Sciatic nerve (tissue), 2 donors: ENCODE measurements around the gene SLC23A3. TPM values are rescaled to one million over a fixed set of nuclear protein-coding genes. Genes with fewer than 3 reads are reported as not detected.
A peak's percentile ranks its signal among the peaks of the same experiment; 100 is the strongest.

Experiments used
- ATAC-seq: fragments of 200-7000 bp; cut with Tn5 transposase; one replicate; pipeline ENCODE4 v1.9.1; 2020; ENCODE audit warnings: mild to moderate bottlenecking, moderate library complexity
- DNase-seq: peaks from one replicate; pipeline ENCODE4 v3.0.0-alpha.2; 2020; ENCODE audit warnings: low spot score
- intact Hi-C: fragments of 100-400 bp; cut with DNase I; formaldehyde crosslinking; loops from one replicate; pipeline ENCODE4 v1.14.2; 2022
- total RNA-seq: library from RNA; stranded (reverse); fragmentation: NEBNext Ultra II Directional; extraction: Animal tissue kit (Norgen Biotek cat#: 25700); gene quantifications from one replicate; pipeline ENCODE4 v1.2.1, GENCODE V29; 2021
- donor health status: DM: no; HTN: no; CAD: no.
- donor health status: DM: no; HTN: no; CAD: no.

SLC23A3 gene
- total RNA-seq, 1 donor from 2014 or later: 3.3 TPM

DNA sequence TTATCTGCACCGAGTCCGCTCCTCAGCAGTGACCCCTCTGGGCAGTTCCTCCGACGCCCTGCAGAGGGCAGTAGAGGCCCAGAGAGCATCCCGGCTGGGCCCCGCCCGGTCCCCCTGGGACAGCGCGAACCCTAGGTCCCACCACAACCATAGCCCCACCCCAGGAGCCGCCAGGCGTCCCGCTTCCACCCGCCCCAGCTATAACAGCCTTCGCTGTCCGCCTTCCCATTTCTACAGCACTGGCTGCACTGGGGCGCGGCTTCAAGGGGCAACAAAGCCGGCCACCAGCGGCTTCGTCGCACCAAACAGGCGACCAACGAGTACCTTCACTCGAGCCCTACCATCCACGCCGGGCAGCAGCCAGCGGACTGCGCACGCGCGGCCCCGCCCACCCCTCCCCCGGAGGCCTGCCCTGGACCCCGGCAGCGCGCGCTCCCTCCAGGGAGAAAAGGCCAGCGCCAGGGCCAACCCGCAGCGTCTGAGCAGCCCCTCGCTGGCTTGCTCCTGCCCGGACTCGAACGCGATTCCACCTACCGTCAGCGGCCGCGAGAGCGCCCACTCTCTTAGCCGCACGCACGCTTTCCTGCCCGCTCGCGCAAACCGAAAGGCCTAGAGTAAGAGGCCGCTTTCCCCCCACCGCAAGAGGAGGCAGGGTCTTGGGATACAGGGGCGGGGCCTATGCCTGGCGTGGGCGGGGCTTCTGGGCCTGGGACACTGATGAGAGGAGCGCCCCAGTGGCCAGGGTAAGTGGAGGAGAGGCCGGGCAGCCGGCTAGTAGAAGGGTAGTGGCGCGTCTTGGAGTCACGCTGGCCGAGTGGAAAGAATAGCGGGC, 9.4 kb downstream of the SLC23A3 start, which contains the start of gene NHEJ1:
Gene NHEJ1 (minus strand): TSS at position 630 of the 832 bp plus-strand sequence. CDS start 2,453 bp downstream, outside the sequence.
- intact Hi-C loops: loop anchor here (5.0 kb wide), 1 partner anchor 137 kb away; no protein-coding TSS in a partner anchor
- DNase-seq (peak; percentile 99), ATAC-seq (peak; percentile 98)

DNA sequence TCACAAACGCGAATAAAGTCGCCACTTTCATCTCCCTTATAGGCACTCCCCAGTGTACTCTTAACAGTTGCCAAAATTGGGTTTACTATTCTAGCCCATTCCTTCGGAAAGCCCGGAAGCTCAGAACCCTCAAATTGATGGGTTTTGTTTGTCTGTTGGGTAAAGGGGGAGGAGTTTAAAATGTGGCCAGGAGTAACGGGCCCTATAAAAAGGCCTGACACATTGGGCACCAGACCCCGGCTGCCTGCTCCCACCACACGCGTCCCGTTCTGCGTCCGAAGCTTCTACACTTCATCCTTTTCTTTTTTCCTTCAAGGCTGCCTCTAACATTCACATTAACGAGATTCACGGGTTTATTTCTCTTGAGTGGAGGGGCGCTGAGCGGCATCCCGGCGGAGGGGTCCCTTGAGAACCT, 10.1 kb downstream of the SLC23A3 start:
- intact Hi-C loops: loop anchor here (5.0 to 10.0 kb wide), 2 partner anchors 138 to 165 kb away; partner anchors contain the start of gene CRYBA2
- ATAC-seq (peak; percentile 0), DNase-seq (no peak)

DNA sequence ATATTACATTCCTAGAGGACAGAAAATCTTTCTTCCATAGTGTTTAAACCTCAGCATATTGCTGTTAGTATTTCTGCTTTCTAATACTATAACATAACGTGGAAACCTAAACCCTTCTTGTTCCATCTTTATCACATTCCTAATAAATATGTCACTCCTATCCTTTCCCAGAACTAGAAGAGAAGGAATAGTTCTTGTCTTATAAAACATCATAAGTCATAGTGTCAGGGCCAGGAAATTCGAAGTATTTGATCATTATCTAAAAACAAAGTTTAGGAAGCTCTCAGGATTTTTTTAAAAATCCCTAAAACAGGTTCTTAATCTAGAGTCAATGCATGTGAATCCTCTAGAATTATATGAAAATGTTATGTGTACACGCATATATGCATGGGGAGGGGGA, 11.2 kb downstream of the SLC23A3 start:
- DNase-seq: no peak
- intact Hi-C loops: loop anchor here (10.0 kb wide), 1 partner anchor 164 kb away; the partner anchor contains the start of gene CRYBA2

DNA sequence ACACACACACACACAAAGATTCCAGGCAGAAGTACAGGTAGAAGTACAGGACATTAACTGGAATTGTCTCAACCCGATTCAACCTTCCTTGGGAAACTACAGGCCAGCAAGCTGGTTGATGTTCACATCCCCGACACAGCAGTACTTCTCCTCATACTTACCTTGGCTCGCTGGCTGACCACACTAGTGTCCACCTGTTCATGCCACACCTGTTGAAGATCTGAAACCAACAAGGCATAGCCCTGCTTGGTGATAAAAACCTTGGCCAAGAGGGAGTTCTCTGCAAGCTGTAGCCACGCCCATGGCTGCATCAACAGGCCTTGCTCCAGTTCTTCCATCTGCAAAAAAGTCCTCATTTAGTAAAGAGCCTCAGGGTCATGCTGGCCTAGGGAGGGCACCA, 11.8 kb downstream of the SLC23A3 start:
- no peak for ATAC-seq
- intact Hi-C loops: loop anchor here (10.0 kb wide), 1 partner anchor 163 kb away; the partner anchor contains the start of gene CRYBA2
- DNase-seq: no peak

More for the DNA sequence above, 11.2 kb downstream of the SLC23A3 start:
- ATAC-seq: no peak

DNA sequence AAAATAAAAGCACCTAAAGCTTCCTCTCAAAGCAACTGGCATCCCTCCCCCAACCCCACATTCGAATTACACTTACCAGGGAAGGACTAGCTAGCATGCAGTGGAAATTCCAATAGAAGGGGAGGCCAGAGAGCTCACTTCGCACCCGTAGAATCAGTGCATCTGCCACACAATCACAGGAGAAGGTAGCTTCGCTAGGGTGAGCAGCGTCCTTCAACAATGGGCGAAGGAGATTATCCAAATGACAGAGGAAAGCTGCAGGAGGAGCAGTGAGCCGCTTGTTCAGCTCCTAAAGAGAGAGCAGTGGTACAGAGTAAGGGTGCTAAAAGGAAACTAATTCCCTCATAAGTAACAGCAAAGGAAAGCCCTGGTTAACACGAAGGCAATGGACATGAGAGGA, 12.4 kb downstream of the SLC23A3 start:
- no peak for DNase-seq
- ATAC-seq: no peak
- intact Hi-C loops: loop anchor here (10.0 kb wide), 1 partner anchor 163 kb away; the partner anchor contains the start of gene CRYBA2

DNA sequence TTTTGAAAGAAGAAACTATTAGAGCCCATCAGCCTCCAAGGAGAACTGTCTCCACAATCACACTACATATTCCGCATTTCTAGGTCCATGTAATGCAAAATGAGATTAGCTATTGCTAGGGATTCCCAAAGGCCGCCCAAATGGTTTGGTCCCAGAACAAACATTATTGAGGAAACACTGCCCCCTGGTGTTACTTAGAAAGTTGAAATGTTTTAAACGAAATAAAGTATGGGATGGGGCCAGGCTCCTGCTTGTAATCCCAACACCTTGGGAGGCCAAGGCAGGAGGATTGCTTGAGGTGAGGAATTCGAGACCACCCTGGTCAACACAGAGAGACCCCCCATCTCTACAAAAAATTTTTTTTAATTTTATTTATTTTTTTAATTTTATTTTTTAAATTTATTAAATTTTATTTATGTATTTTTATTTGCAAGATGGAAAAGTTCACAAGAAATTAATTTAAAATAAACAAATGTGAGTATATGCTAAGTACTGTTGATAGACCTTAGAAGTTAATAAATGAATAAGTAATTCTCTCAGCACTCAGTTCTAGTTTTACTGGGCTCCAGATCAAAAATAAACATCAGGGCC, 14.7 kb downstream of the SLC23A3 start:
- DNase-seq (no peak), ATAC-seq (peak; percentile 47)
- intact Hi-C loops: loop anchor here (10.0 kb wide), 1 partner anchor 160 kb away; the partner anchor contains the start of gene CRYBA2

DNA sequence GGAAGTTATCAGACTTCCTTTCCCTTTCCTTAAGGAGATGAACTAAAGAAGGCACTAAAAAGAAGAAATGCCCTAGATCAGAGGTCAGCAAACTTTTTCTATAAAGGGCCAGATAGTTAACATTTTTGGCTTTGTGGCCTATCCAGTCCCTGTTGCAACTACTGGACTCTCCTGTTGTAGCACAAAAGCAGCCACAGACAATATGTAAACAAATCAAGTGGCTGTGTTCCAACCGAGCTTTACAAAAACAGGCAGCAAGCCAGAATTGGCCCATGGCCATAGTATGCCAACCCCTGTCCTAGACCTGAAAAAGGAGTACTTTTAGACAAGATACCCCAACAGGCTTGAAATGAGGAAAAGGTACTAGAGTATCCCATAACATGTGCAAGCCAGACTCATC, 20.2 kb downstream of the SLC23A3 start:
- ATAC-seq (no peak), DNase-seq (no peak)
- intact Hi-C loops: loop anchor here (10.0 kb wide), 2 partner anchors 115 to 155 kb away; partner anchors contain the start of gene CRYBA2

DNA sequence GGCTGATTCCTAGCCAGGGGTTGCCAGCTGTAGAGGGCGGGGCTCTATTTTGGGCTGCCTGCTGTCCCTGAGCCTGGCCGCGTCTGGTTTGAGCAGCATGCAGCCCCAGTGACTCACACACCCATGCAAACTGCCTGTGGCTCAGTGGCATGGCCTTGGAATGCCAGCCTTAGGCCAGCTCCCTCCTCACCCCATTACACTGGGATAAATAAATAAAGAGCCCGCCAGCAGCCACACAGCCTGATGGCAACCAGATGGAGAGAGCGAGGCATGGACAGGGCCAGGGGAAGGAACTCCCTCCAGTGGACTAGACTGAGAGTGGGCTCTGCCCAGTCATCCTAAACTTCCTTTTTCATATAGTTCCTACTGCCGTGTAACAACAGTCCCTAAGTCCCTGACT, 27.5 kb downstream of the SLC23A3 start:
- ATAC-seq: no peak
- no peak for DNase-seq
- intact Hi-C loops: loop anchor here (10.0 kb wide), 1 partner anchor 108 kb away; no protein-coding TSS in a partner anchor

DNA sequence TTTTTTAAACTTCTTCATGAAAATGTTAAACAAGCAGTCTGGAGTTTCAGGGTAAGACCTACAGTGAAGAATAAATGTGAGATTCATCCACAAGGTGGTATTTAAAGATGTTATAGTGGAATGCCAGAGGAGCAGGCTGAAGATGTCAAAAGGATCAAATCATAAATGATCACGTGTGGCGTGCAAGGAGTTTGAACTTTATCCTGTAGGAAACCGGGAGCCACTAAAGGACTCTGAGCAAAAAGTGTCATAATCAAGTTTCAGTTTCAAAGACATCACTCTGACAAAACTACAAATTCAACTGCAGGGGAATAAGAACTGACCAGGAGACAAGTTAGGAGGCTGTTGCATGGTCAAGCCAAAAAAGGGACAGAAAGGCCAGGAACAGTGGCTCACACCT, 29.1 kb downstream of the SLC23A3 start:
- intact Hi-C loops: loop anchor here (10.0 kb wide), 1 partner anchor 106 kb away; no protein-coding TSS in a partner anchor
- ATAC-seq (no peak), DNase-seq (no peak)

DNA sequence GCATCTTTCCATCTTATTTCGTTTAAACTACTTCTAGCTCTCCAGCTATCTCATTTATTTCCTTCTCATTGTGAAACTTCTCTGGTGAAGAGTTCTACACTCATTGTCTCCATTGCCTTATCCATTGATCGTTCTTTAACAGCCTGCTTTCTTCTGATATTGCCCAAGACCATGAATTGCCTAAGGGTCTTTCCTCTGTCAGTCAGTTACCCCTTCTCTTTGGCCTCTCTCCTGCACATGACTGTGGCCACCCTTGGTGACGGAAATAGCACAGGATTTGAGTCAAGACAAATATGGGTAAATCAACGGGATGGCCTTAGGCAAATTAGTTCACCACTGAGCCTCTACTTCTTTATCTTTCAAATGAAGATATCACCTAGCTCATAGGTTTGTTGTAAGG, 35.9 kb downstream of the SLC23A3 start:
- intact Hi-C loops: no loop called here
- DNase-seq: no peak
- no peak for ATAC-seq

DNA sequence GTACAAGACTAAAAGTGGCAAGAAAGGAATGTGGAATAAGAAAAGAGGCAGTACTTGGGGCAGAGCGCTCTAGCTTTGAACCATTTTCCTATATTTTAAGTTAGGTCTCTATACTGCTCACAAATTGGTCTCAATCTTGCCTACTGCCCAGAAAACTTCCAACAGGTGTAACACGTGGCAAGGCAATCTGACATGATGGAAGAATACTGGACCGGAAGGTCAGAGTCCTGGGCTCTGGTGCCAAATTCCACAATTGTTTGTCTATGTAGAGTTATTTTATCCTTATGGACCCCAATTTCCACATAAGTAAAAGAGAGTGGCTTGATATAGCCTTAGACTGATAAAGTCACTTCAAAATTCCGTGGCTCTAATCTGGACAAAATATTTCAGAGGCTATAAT, 38.1 kb downstream of the SLC23A3 start:
- no peak for ATAC-seq
- no peak for DNase-seq

DNA sequence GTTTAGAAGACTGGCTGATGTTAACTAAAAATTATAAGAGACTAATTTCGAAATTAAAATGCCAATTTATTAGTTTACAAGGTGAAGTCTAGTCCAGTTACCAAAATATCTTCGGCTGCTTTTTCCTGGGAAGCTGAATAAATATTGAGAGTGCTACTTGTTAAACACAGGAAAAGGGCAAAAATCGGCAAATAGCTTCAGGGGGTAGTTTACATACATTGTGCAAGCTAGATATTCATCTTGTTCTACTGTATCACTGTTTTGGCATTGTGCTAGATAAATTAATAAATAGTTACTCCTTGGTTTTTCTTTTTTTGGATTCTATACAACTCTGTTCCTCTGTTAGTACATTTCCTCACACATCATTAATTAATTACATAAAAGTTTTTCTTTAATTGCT, 38.5 kb downstream of the SLC23A3 start:
- DNase-seq (no peak), ATAC-seq (no peak)
- intact Hi-C loops: no loop called here

More for the DNA sequence above, 38.1 kb downstream of the SLC23A3 start:
- intact Hi-C loops: no loop called here

DNA sequence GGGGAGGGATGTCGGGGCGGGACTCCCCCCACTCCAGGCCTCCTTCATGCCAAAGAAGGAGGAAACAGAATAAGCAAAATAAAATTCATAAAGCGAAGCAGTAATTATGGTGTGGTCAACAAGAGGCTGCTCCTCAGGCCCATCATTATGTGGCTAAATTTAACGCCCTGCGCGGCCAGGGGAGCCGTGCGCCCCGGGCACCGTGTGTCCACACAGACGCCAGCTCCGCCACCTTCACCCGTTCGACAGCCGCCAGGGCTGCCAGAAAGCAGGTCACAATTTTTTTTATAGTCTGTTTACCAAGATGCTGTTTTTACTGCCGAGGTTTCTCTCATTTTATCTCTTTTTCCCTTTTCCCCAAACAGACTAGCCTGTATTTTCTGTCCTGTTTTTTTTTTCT, 40.2 kb downstream of the SLC23A3 start:
- DNase-seq (no peak), ATAC-seq (no peak)
- intact Hi-C loops: no loop called here

DNA sequence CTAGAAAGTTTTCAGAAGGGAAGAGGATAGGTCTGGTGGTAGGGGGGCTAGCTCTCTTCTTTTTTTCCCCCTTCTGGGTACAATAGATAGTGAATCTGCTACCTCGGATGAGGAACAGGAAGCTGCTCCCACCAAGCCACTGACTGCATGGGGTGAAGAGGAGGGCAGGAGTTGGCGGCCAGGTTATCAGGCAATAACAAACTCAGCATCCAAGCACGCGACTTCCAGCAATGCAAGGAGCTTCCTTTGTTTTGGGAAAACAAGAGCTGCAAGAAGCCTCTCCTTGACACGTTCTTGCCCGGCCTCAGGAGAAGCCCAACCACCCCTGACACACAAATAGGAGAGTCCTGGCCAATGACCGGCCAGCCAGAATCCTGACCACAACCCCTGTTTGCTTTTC, 41.4 kb downstream of the SLC23A3 start:
- intact Hi-C loops: no loop called here
- ATAC-seq (no peak), DNase-seq (no peak)

DNA sequence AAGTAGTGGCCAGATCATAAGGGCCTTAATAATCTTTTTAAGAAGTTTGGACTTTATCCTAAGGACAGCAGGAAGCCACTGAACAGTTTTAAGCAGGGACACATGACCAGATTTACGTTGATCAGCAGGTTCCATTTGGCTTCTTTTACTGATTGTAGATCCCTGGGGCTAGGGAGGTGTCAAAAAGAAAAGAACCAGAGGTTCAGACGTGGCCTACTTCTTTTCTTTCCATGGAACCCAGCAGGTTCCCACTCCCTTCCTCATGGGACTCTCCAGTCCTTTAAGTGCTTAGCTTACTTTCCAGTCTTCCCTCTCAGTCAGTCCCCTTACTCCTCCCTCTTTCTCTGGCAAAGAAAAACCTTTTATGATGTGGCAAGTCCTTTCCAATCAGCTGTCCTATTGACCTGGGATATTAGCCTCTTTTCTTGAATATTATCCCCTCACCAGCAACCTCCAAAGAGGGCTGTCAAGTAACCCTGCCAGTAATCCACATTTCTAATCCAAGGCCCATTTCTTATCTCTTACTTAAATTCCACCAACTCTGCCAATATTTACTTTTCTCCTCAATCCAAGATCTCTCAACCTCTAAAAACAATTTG, 42.7 kb downstream of the SLC23A3 start:
- no peak for DNase-seq
- ATAC-seq: no peak
- intact Hi-C loops: no loop called here

DNA sequence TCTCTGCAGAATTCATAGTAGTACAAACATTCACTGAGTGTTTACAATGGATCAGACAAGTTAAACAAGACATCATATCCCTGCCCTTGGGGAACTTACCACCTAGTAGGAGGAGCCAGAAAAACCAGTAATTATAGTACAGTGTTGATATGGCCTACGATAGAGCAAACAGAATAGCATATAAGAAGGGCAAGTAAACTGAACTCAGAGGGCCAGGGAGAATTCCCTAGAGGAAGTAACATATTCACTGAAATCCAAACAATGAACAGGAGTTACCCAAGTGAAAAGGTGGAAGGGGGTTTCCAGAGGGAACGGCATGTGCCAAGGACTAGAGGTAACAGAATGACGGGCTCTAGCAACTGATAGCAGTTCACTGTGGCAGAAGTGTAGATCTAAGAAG, 43.3 kb downstream of the SLC23A3 start:
- DNase-seq: no peak
- intact Hi-C loops: no loop called here
- no peak for ATAC-seq

DNA sequence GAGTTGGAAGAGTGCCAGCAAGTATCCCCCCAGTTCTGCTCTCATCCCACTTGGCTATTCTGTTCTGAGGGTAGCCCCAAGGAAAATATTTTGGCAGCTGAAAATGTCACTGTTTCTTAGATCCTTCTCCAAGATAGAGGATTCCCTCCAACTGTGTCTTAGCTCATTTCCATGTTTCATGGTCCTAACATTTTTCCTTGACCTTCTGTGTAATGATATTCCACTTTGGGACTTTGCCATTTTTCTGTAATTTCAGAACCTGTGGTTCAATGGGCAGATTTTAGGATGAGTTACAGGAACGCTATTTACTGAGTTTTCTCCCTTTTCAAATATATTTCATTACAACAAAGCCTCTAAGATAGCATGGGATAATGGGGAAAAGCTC, 44.0 kb downstream of the SLC23A3 start:
- intact Hi-C loops: no loop called here
- DNase-seq (no peak), ATAC-seq (no peak)

DNA sequence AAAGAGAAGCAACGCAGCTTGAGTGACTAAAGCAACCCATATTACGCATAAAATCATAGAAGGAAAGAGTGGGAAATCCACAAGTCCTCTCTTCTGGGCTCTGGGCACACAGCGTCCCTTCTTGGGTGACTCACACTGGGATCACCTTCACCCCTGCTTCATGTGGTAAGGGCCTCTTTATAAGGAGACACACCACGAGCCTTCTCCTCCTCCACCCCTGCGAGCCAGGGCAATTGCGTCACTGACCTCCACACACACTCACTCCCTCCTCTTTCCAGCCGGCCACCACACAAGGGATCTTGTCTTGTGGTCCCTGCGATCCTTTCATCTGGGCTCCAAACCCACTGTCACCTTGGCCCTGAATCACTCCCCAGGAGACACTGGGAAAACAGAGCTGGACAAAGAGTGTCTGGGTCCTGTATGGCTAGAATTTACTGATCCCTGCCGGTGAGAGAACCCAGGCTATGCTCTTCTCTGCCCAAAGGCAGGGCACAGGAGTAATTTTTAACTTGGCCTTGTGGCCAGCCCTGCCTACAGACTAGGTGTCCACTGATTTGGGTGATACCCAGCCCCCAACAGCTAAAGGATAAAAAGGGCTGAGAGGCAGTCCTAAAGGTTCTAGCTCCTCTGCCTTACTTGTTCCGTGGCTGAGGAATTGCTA, 44.5 kb downstream of the SLC23A3 start:
- DNase-seq: no peak
- intact Hi-C loops: no loop called here
- ATAC-seq: peak; percentile 76
